VCaP (cell line): ENCODE results near the gene ASAP2.

Source experiments
- H3K27ac ChIP-seq: fragments of 450-650 bp; 2 replicates; pipeline ENCODE4 v1.5.1; 2017
- CTCF ChIP-seq: fragments of 450-650 bp; conservative IDR thresholded peaks from 2 replicates; pipeline ENCODE4 v1.5.1; 2017; ENCODE audit warnings: mild to moderate bottlenecking, moderate library complexity

The ASAP2 gene

GRCh38 chr2:9355716-9356115 lies 149.1 kb downstream of the ASAP2 start:
- no peak for TF ChIP-seq CTCF
- no peak overlapping the region for H3K27ac ChIP-seq

DNA sequence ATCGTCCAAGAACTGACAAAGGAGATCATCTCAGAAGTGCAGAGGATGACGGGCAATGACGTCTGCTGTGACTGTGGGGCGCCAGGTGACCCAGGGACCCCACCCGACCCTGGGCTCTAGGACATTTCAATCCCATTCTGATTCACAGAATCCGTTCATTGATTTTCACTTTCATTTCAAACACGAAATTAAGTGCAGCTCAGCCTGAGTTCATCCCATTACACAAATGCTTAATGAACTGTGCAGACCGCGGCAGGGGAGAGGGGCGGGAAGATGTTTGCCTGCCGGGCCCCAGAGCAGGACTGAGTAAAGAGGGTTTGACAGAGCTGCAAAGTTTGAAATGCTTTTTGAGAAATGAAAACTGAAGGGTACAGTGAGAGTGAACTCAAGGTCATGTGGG lies 149.6 kb downstream of the ASAP2 start:
- H3K27ac ChIP-seq = no peak overlapping the region
- TF ChIP-seq CTCF = no peak

DNA sequence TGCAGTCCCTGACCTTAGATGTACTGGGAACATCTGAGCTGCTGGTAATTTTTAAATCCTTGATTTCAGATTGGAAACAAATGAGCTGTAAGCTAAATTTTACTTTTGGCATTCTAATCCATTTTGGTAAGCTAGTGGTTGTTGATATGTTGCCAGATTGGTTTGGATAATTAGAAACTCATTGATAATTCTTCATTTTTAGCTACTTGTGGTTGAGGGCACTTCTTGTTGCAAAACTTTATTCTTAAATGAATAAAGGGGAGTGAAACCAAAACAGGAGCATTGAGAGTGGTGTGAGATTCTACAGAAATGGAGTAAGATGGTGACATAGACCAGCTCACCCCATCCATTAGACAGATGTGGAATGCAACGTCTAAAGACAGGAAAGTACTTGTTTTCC lies 152.2 kb downstream of the ASAP2 start:
- no peak overlapping the region for H3K27ac ChIP-seq
- no peak for TF ChIP-seq CTCF

DNA sequence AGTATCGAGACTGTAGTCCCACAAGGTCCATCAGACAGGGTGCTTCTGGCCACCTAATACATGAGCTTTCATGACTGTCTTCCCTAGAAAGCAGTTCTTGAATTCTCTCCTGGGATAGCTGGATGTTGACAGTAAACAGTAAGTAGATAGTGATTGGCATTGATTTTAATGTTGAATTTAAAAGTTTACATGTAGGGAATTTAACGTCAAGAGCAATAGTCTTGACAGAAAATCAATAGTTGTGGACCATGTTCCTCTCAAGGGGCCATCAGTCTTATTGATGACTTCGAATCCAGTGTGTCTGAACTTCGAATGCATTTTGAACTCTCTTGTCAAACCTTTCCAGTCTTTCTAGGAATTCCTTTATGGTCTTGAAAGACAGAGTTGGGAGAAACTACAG lies 152.9 kb downstream of the ASAP2 start:
- TF ChIP-seq CTCF = no peak
- H3K27ac ChIP-seq = no peak overlapping the region

DNA sequence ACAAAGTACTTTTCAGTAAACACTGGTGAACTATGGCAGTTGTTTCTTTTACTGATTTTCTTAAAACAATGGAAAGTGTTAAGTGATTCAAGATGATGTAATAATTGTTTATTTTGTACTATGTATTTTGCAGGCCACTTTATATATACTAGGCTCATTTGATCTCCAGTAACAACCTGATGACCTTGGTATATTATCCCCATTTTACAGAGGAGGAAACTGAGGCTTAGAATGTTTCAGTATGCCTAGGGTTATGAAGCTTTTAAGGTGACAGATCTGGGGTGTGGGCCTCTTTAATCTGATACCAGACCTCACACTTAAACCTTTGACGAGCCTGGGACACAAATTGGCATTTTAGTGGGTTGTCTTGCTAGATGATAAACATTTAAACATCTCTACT lies 153.5 kb downstream of the ASAP2 start:
- H3K27ac ChIP-seq = no peak overlapping the region
- TF ChIP-seq CTCF = no peak

GRCh38 chr2:9360701-9361100 lies 154.1 kb downstream of the ASAP2 start:
- no peak for TF ChIP-seq CTCF
- H3K27ac ChIP-seq = no peak overlapping the region

GRCh38 chr2:9364373-9364772 lies 157.8 kb downstream of the ASAP2 start:
- no peak for TF ChIP-seq CTCF

More at GRCh38 chr2:9364373-9364772, 157.8 kb downstream of the ASAP2 start:
- no peak overlapping the region for H3K27ac ChIP-seq
